Heart left ventricle (tissue), 16 donors: ENCODE measurements around the gene POC1A. TPM values are rescaled to one million over a fixed set of nuclear protein-coding genes. Genes with fewer than 3 reads are reported as not detected.

Experiments
- ATAC-seq, 4 donors: fragments of 200-7000 bp; cut with Tn5 transposase; one replicate each; pipeline ENCODE4 v1.9.1; 2020 to 2022; ENCODE audit warnings: moderate library complexity in 4 of 4, mild to moderate bottlenecking in 3 of 4, moderate number of reproducible peaks in 1 of 4
- DNase-seq, 5 donors: peaks; one replicate each; pipeline ENCODE4 v3.0.0-alpha.2; 2020
- H3K27ac ChIP-seq, 12 donors: fragments of 200-600 bp; sonication (generic) in 4 of 12; one replicate each; pipeline versions ENCODE4 v1.5.0 to v1.8.0; 2016 to 2022; ENCODE audit warnings: mild to moderate bottlenecking in 2 of 12
- H3K27me3 ChIP-seq, 9 donors: fragments of 200-600 bp; sonication (generic) in 2 of 9; one replicate each; pipeline versions ENCODE4 v1.5.1 to v1.8.0; 2016 to 2022; ENCODE audit warnings: mild to moderate bottlenecking in 3 of 9
- H3K36me3 ChIP-seq, 9 donors: fragments of 200-600 bp; sonication (generic) in 2 of 9; one replicate each; pipeline versions ENCODE4 v1.5.0 to v1.8.0; 2018 to 2022; ENCODE audit warnings: mild to moderate bottlenecking in 2 of 9
- H3K4me1 ChIP-seq, 12 donors: fragments of 200-600 bp; sonication (generic) in 4 of 12; one replicate each; pipeline versions ENCODE4 v1.5.0 to v1.8.0; 2016 to 2022; ENCODE audit warnings: mild to moderate bottlenecking in 3 of 12
- H3K4me3 ChIP-seq, 12 donors: fragments of 200-600 bp; sonication (generic) in 4 of 12; one replicate each; pipeline versions ENCODE4 v1.5.0 to v1.8.0; 2017 to 2022; ENCODE audit warnings: mild to moderate bottlenecking in 9 of 12, moderate library complexity in 4 of 12
- H3K9me3 ChIP-seq, 12 donors: fragments of 200-600 bp; sonication (generic) in 4 of 12; one replicate each; pipeline versions ENCODE4 v1.5.0 to v1.8.0; 2016 to 2022; ENCODE audit warnings: mild to moderate bottlenecking in 1 of 12
- CTCF ChIP-seq, 12 donors: fragments of 200-600 bp; sonication (generic) in 4 of 12; IDR thresholded peaks; one replicate each; pipeline versions ENCODE4 v1.5.0 to v1.8.0; 2018 to 2022; ENCODE audit warnings: antibody characterized with exemption in 12 of 12, mild to moderate bottlenecking in 5 of 12
- POLR2A ChIP-seq, 2 donors: fragments of 450-650 bp; IDR thresholded peaks; one replicate each; pipeline ENCODE4 v1.6.1; 2017; ENCODE audit warnings: antibody characterized with exemption in 2 of 2, mild to moderate bottlenecking in 2 of 2, moderate library complexity in 2 of 2
- WGBS, 4 donors: extraction: QIAGEN DNeasy Blood & Tissue Kit in 2 of 4; methylation state at CpG; one replicate each; pipeline versions ENCODE4 v1.1.5 to v1.1.7; 2013 to 2018; 5-methylcytosine and 5-hydroxymethylcytosine counted together
- intact Hi-C, 10 donors: fragments of 100-400 bp; cut with DNase I; formaldehyde crosslinking; loops; one replicate each; pipeline versions ENCODE4 v1.11.1 to v1.14.2; 2022
- polyA plus RNA-seq, 2 donors: library from polyadenylated mRNA; stranded (reverse); fragments of 200-250 nt; gene quantifications; one replicate each; pipeline ENCODE4 v1.2.3, GENCODE V29; 2013
- total RNA-seq, 9 donors: library from RNA; depleted of rRNA in 2 of 9; stranded (reverse); fragments of >200 nt in 2 of 9; fragmentation: NEBNext Ultra II Directional in 3 of 9; extraction: Animal tissue kit (Norgen Biotek cat#: 25700) in 3 of 9; gene quantifications; one replicate each; pipeline versions ENCODE4 v1.1.0 to v1.2.4, GENCODE V29; 2016 to 2023
- donor health status: ischemic (EF 13 %, LVEDD 7.1; RV severe dilation, severe dysfunction).
- donor health status: healthy with polysubstance abuse.
- donor health status: DM: no; HTN: yes; CAD: no.
- donor health status: DM: no; HTN: no; CAD: no.
- donor health status: ischemic (EF 25% LVEDD 6.9; RV normal size, moderate dysfunction).
- donor health status: ischemic (EF 25% LVEDD 5.7; RV mildly dilated, moderate dysfunction).
- donor health status: healthy.
- donor health status: DM: yes; HTN: yes; CAD: no.
- donor health status: ischemic (EF 35%, LVEDD 5.7; RV mildly dilated, moderate dysfunction).
- donor health status: nonischemic (EF 11% LVEDD 7.7; RV severe dilation, severe dysfunction).
- donor health status: DM: yes; HTN: yes; CAD: no.
- donor health status: PGD.
- donor health status: ischemic (EF 29% LVEDD 5.4; RV normal size, mild dysfunction).
- donor health status: nonischemic (EF 23%, LVEDD 6.1; RV moderate dilation, normal function).

Gene POC1A
- total and polyA plus RNA-seq, 11 donors: 0.50 to 5.2 (median 1.4) TPM

GRCh38 chr3:52200981-52201679 lies 46.9 kb upstream of the POC1A start:
- intact Hi-C loops: loop anchor here in 1 of 10 donors (5.0 kb wide), 1 partner anchor 199 kb away; no protein-coding TSS in a partner anchor
- no peak for ATAC-seq
- Histone ChIP-seq H3K4me1 (peaks cover 8 to 78% (median 59%) of the 10 kb centered on the region in 12 donors), H3K9me3 (no peaks in the 10 kb centered on the region), H3K27ac (peak overlapping the region in 2 of 12 donors; percentile 13 to 69), H3K27me3 (no peaks in the 10 kb centered on the region), H3K4me3 (no peak overlapping the region), H3K36me3 (peaks cover 0 to 70% (median 68%) of the 10 kb centered on the region in 9 donors)
- DNase-seq: no peak
- 91 to 95% (median 94%) methylated on average over 5 of the region's 5 CpGs for WGBS, 4 donors
- TF ChIP-seq CTCF (IDR thresholded peaks at IDR 0.05) (no peak), POLR2A (IDR thresholded peaks at IDR 0.05) (no peak)

DNA sequence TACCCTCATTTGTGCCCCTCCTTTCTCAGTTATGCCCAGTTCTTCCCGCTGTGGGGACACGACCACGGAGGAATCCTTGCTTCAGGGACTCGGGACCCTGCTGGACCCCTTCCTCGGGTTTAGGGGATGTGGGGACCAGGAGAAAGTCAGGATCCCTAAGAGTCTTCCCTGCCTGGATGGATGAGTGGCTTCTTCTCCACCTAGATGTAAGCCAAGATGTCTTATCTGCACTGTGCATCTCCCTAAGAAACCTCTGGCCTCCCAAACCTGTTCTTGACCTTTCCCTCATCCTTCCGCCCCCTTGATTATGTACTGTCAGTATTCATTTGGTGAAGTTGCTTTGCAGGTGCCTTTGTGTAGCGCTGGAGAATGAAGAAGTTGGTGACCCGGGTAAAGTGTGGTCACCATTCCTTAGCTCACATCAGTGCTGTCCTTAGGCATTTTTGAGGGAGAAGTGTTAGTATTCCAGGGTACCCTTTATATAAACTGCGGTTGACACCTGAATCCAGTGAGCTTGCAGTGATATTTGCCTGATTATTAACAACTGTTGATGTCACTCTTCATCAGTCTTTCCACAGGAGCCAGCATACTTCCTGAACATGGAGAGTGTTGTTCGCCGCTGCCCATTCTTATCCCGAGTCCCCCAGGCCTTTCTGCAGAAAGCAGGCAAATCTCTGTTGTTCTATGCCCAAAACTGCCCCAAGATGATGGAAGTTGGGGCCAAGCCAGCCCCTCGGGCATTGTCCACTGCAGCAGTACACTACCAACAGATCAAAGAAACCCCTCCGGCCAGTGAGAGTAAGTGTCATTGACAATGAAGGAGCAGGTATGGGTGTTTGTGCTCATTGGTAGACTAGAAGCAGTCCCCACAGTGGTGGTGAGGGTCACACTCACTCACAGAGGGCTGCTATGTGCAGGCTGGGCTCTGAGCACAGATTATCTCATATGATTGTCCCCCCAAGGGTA lies 44.7 kb upstream of the POC1A start:
- no peak for ATAC-seq
- peak overlapping the region; percentile 53 to 96 (median 90) for H3K27ac ChIP-seq
- H3K27me3 ChIP-seq: no peaks in the 10 kb centered on the region
- peak overlapping the region; percentile 46 to 99 (median 84) for H3K4me3 ChIP-seq
- peaks cover 8 to 83% (median 65%) of the 10 kb centered on the region in 12 donors for H3K4me1 ChIP-seq
- TF ChIP-seq POLR2A (IDR thresholded peaks at IDR 0.05) (no peak), CTCF (IDR thresholded peaks at IDR 0.05) (no peak)
- peaks cover 0 to 48% (median 45%) of the 10 kb centered on the region in 9 donors for H3K36me3 ChIP-seq
- 32 to 49% (median 40%) methylated on average over 13 to 14 of the region's 14 CpGs for WGBS, 4 donors
- intact Hi-C loops: loop anchor here in 6 of 10 donors (1.0 to 5.0 kb wide), 5 partner anchors 17 to 47 kb away; partner anchors contain the start of gene POC1A (in 3 of the 6)
- no peak for DNase-seq
- H3K9me3 ChIP-seq: no peaks in the 10 kb centered on the region

DNA sequence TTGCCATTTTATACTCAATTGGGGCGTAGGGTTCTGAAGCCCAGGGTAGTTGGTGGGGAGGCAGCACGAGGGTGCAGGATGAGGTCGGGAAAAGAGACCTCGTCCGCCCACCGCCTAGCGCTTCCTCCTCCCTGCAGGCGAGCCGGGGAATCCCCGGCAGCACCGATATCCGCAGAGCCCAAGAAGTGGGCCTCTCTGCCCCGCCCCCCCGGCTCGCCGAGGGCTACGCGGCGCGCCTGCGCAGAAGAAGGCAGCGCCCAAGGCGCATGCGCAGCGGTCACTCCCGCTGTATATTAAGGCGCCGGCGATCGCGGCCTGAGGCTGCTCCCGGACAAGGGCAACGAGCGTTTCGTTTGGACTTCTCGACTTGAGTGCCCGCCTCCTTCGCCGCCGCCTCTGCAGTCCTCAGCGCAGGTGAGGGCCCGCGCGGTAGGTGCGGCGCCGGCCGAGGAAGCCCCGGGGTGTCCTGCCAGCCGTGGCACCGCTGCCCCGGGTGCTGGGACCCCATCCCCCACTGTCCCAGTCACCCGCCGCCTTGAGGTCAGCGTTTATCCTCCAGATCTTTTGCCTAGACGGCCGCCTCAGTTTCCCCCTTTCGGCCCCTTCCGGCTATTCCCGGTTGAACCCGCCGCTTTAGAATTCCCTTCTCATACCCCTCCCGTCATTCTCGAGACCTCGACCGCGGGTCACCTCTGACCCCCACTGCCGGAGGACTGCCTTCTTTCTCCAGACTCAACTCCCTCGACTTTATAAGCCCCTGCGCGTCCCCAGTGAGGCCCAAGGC lies 43.8 kb upstream of the POC1A start, which contains the start of gene ALAS1:
Gene ALAS1 (plus strand): TSS at position 319 of the 784 bp plus-strand sequence. CDS start 1,082 bp downstream, outside the sequence.
- ATAC-seq: peak; percentile 84 to 93 (median 86)
- peak within 1 kb of the TSS; percentile 46 to 99 (median 84) for H3K4me3 ChIP-seq
- intact Hi-C loops: loop anchor here in 7 of 10 donors (1.0 to 5.0 kb wide), 5 partner anchors 36 to 46 kb away; partner anchors contain the start of gene POC1A (in 5 of the 7)
- peak; percentile 93 to 96 (median 93) for DNase-seq
- no peaks in the 10 kb centered on the region for H3K9me3 ChIP-seq
- H3K27me3 ChIP-seq: no peaks in the 10 kb centered on the region
- H3K36me3 ChIP-seq: peaks cover 0 to 39% (median 37%) of the 10 kb centered on the region in 9 donors
- peaks cover 8 to 74% (median 63%) of the 10 kb centered on the region in 12 donors for H3K4me1 ChIP-seq
- 0 to 1% (median 0%) methylated on average over 54 to 71 of the region's 71 CpGs for WGBS, 4 donors
- peak within 1 kb of the TSS; percentile 53 to 96 (median 90) for H3K27ac ChIP-seq
- TF ChIP-seq POLR2A (IDR thresholded peaks at IDR 0.05) (peak; percentile 55 to 98), CTCF (IDR thresholded peaks at IDR 0.05) (peak in 5 of 12 donors; percentile 7 to 31 (median 20))
